Neural cell (in vitro differentiated cells): Measurements from ENCODE around the gene CISD2. TPM values are rescaled to one million over a fixed set of nuclear protein-coding genes. Genes with fewer than 3 reads are reported as not detected.

Experiments used
- H2AFZ ChIP-seq: fragments of 200-600, 300-800 bp; sonication (generic), shearing (Covaris generic); 2 replicates; pipeline ENCODE4 v1.6.0; 2014; ENCODE audit warnings: low read depth, mild to moderate bottlenecking, antibody characterized with exemption, low read length, moderate library complexity
- H3F3A ChIP-seq: fragments of 200-600 bp; shearing (Covaris generic); 2 replicates; pipeline ENCODE4 v1.6.1; 2016; ENCODE audit warnings: mild to moderate bottlenecking, moderate library complexity, mixed read lengths, antibody characterized with exemption, low read length; ENCODE audit not compliant: insufficient read depth, poor library complexity, severe bottlenecking
- H3K27ac ChIP-seq: fragments of 200-600, 300-800 bp; sonication (generic), shearing (Covaris generic); 2 replicates; pipeline ENCODE4 v1.5.1; 2014; ENCODE audit warnings: mild to moderate bottlenecking, low read length, moderate library complexity
- H3K27me3 ChIP-seq: fragments of 300-800, 200-600 bp; sonication (generic), shearing (Covaris generic); 2 replicates; pipeline ENCODE4 v1.6.0; 2014; ENCODE audit warnings: mild to moderate bottlenecking, low read depth, low read length, moderate library complexity; ENCODE audit not compliant: insufficient read depth
- H3K36me3 ChIP-seq: fragments of 300-800, 200-600 bp; sonication (generic), shearing (Covaris generic); 2 replicates; pipeline ENCODE4 v1.5.1; 2014; ENCODE audit warnings: mild to moderate bottlenecking, antibody characterized with exemption, low read length, moderate library complexity; ENCODE audit not compliant: insufficient read depth
- H3K4me2 ChIP-seq: fragments of 300-800, 200-600 bp; sonication (generic), shearing (Covaris generic); 2 replicates; pipeline ENCODE4 v1.6.0; 2014; ENCODE audit warnings: mild to moderate bottlenecking, low read length
- H3K4me3 ChIP-seq: fragments of 300-800, 200-600 bp; sonication (generic), shearing (Covaris generic); 2 replicates; pipeline ENCODE4 v1.5.1; 2014; ENCODE audit warnings: mild to moderate bottlenecking, low read length, moderate library complexity
- H3K79me2 ChIP-seq: fragments of 200-600 bp; shearing (Covaris generic); replicated peaks from 2 replicates; pipeline ENCODE4 v1.6.0; 2014; ENCODE audit warnings: mild to moderate bottlenecking, low read length, moderate library complexity; ENCODE audit not compliant: insufficient read depth
- H3K9ac ChIP-seq: fragments of 300-800, 200-600 bp; sonication (generic), shearing (Covaris generic); 2 replicates; pipeline ENCODE4 v1.6.1; 2016; ENCODE audit warnings: mild to moderate bottlenecking, low read length, mixed read lengths
- H3K9me2 ChIP-seq: fragments of 200-600 bp; shearing (Covaris generic); 2 replicates; pipeline ENCODE4 v1.6.1; 2016; ENCODE audit warnings: mild to moderate bottlenecking, low read length, mixed read lengths; ENCODE audit not compliant: insufficient read depth
- H3K9me3 ChIP-seq: fragments of 200-600, 300-800 bp; sonication (generic), shearing (Covaris generic); 2 replicates; pipeline ENCODE4 v1.6.1; 2016; ENCODE audit warnings: mild to moderate bottlenecking, mixed run types, low read length, moderate library complexity, mixed read lengths
- H4K20me1 ChIP-seq: fragments of 200-600 bp; shearing (Covaris generic); 2 replicates; pipeline ENCODE4 v1.6.1; 2016; ENCODE audit warnings: mild to moderate bottlenecking, mixed run types; ENCODE audit not compliant: insufficient read depth
- CTCF ChIP-seq: fragments of 450-650 bp; IDR thresholded peaks from 2 replicates; pipeline ENCODE4 v1.5.1; 2014; ENCODE audit warnings: antibody characterized with exemption, mild to moderate bottlenecking, moderate library complexity; ENCODE audit not compliant: poor library complexity, severe bottlenecking
- EP300 ChIP-seq: fragments of 450-650 bp; conservative IDR thresholded peaks from 2 replicates; pipeline ENCODE4 v1.6.1; 2014; ENCODE audit warnings: antibody characterized with exemption, mild to moderate bottlenecking, moderate library complexity; ENCODE audit not compliant: poor library complexity, severe bottlenecking
- MXI1 ChIP-seq: fragments of 450-650 bp; conservative IDR thresholded peaks from 2 replicates; pipeline ENCODE4 v1.6.1; 2014; ENCODE audit warnings: antibody characterized with exemption, mild to moderate bottlenecking; ENCODE audit not compliant: poor library complexity, severe bottlenecking
- POLR2AphosphoS5 ChIP-seq: IDR thresholded peaks from 2 replicates; pipeline ENCODE4 v1.6.1; 2012
- RAD21 ChIP-seq: fragments of 450-650 bp; conservative IDR thresholded peaks from 2 replicates; pipeline ENCODE4 v1.6.1; 2014; ENCODE audit warnings: antibody characterized with exemption, mild to moderate bottlenecking, moderate library complexity
- REST ChIP-seq: IDR thresholded peaks from 2 replicates; pipeline ENCODE4 v1.6.1; 2012; ENCODE audit warnings: borderline replicate concordance
- TAF1 ChIP-seq: IDR thresholded peaks from 2 replicates; pipeline ENCODE4 v1.6.1; 2012; ENCODE audit warnings: low read depth
- polyA plus RNA-seq: library from polyadenylated mRNA; depleted of rRNA; stranded (reverse); fragments of >200 nt; gene quantifications from 2 replicates; pipeline ENCODE4 v1.2.3, GENCODE V29; 2014

CISD2 gene
- polyA plus RNA-seq, 1 donor from 2014 or later = 102 TPM

GRCh38 chr4:102842367-102842766 is 26.4 kb upstream of the CISD2 start:
- no peak overlapping the region for H3K27ac ChIP-seq
- H3F3A ChIP-seq = no peaks in the 10 kb centered on the region
- H4K20me1 ChIP-seq = no peaks in the 10 kb centered on the region
- H3K9ac ChIP-seq = no peak overlapping the region
- no peaks in the 10 kb centered on the region for H3K27me3 ChIP-seq
- TF ChIP-seq RAD21 = no peak
- TF ChIP-seq MXI1 = no peak
- TF ChIP-seq POLR2AphosphoS5 = no peak
- TF ChIP-seq TAF1 = no peak
- TF ChIP-seq EP300 = no peak
- TF ChIP-seq REST = no peak
- TF ChIP-seq CTCF = no peak
- H3K9me3 ChIP-seq = no peaks in the 10 kb centered on the region
- no peak overlapping the region for H3K4me2 ChIP-seq
- H2AFZ ChIP-seq = no peak overlapping the region
- no peak overlapping the region for H3K4me3 ChIP-seq
- H3K79me2 ChIP-seq = no peaks in the 10 kb centered on the region
- no peaks in the 10 kb centered on the region for H3K9me2 ChIP-seq
- no peaks in the 10 kb centered on the region for H3K36me3 ChIP-seq

GRCh38 chr4:102843273-102843672 is 25.5 kb upstream of the CISD2 start:
- no peaks in the 10 kb centered on the region for H3K9me2 ChIP-seq
- no peak overlapping the region for H2AFZ ChIP-seq
- H3K27me3 ChIP-seq = no peaks in the 10 kb centered on the region
- no peak overlapping the region for H3K9ac ChIP-seq
- TF ChIP-seq POLR2AphosphoS5 (no peak), CTCF (no peak), RAD21 (no peak)
- H3K4me2 ChIP-seq = no peak overlapping the region
- H3K79me2 ChIP-seq = no peaks in the 10 kb centered on the region
- H3K9me3 ChIP-seq = no peaks in the 10 kb centered on the region
- no peaks in the 10 kb centered on the region for H3K36me3 ChIP-seq
- H3K4me3 ChIP-seq = no peak overlapping the region
- no peak overlapping the region for H3K27ac ChIP-seq
- no peaks in the 10 kb centered on the region for H4K20me1 ChIP-seq
- H3F3A ChIP-seq = no peaks in the 10 kb centered on the region
